GM18511 (cell line): ENCODE data around the gene COBL.

Experiments
- ATAC-seq: cut with Tn5 transposase; IDR thresholded peaks from one replicate; pipeline ENCODE4 v1.9.1; 2021; ENCODE audit warnings: mild to moderate bottlenecking, moderate library complexity; ENCODE audit not compliant: unreplicated experiment

COBL gene

GRCh38 chr7:51234609-51235308 is 81.8 kb downstream of the COBL start:
- ATAC-seq, result no peak

GRCh38 chr7:51234139-51234538 is 82.5 kb downstream of the COBL start:
- no peak for ATAC-seq

GRCh38 chr7:51233374-51233773 is 83.2 kb downstream of the COBL start:
- ATAC-seq, result no peak

GRCh38 chr7:51230723-51231122 is 85.9 kb downstream of the COBL start:
- no peak for ATAC-seq

- no peak for ATAC-seq
These were observed 86.3 kb downstream of the COBL start for GRCh38 chr7:51230324-51230625.

- ATAC-seq, result no peak
These were observed 86.8 kb downstream of the COBL start for GRCh38 chr7:51229620-51230323.

GRCh38 chr7:51229106-51229537 is 87.5 kb downstream of the COBL start:
- ATAC-seq, result no peak

GRCh38 chr7:51228386-51228958 is 88.1 kb downstream of the COBL start:
- ATAC-seq, result no peak

GRCh38 chr7:51227861-51228260 is 88.7 kb downstream of the COBL start:
- no peak for ATAC-seq

GRCh38 chr7:51226916-51227535 is 89.6 kb downstream of the COBL start:
- ATAC-seq, result no peak

GRCh38 chr7:51226063-51226755 is 90.4 kb downstream of the COBL start:
- ATAC-seq, result no peak

- no peak for ATAC-seq
These were observed 91.6 kb downstream of the COBL start for GRCh38 chr7:51224811-51225595.

GRCh38 chr7:51223505-51223904 is 93.1 kb downstream of the COBL start:
- no peak for ATAC-seq

- no peak for ATAC-seq
These were observed 93.7 kb downstream of the COBL start for GRCh38 chr7:51222916-51223315.

GRCh38 chr7:51220226-51220625 is 96.4 kb downstream of the COBL start:
- no peak for ATAC-seq

- no peak for ATAC-seq
These were observed 97.2 kb downstream of the COBL start for GRCh38 chr7:51219261-51219988.

GRCh38 chr7:51217804-51218203 is 98.8 kb downstream of the COBL start:
- no peak for ATAC-seq

- no peak for ATAC-seq
These were observed 102.5 kb downstream of the COBL start for GRCh38 chr7:51214098-51214497.

GRCh38 chr7:51213618-51214017 is 103.0 kb downstream of the COBL start:
- ATAC-seq, result no peak

- ATAC-seq, result no peak
These were observed 105.8 kb downstream of the COBL start for GRCh38 chr7:51210766-51211165.
